DMS153 (cell line): ENCODE results near the gene PDE8A.

Experiments used
- DNase-seq: peaks from one replicate; lab custom pipeline; 2025; lab: John Stamatoyannopoulos, UW

The PDE8A gene

GRCh38 chr15:84981711-84982300 lies at the start of gene PDE8A:
PDE8A (plus strand) TSS chr15:84981856; CDS start chr15:84982163, 307 bp downstream.
- DNase-seq: no peak

GRCh38 chr15:84934942-84935729 lies 46.5 kb upstream of the PDE8A start:
- no peak for DNase-seq

DNA sequence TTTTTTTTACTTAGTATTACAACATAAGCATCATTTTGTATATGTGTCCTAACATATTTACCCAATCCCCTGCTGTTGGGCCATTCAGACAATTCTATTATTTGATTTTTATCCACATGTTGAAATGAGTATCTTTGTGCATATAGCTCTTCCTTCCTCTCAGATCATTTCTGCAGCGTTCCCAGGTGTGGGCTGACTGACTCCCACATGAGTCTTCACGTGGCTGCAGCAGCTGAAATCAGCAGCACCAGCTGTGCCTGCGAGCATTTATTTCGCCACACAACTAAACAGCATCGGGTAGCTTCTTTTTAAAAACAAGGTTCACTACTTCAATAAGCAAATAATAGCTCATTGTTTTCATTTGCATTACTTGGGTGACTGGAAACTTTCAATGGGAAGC lies 44.5 kb upstream of the PDE8A start:
- no peak for DNase-seq

- no peak for DNase-seq
Observed at GRCh38 chr15:84938726-84939125, 42.9 kb upstream of the PDE8A start.

GRCh38 chr15:84940399-84940798 lies 41.3 kb upstream of the PDE8A start:
- DNase-seq: no peak

GRCh38 chr15:84942456-84942855 lies 39.2 kb upstream of the PDE8A start:
- no peak for DNase-seq

GRCh38 chr15:84944311-84944710 lies 37.3 kb upstream of the PDE8A start:
- DNase-seq: no peak

DNA sequence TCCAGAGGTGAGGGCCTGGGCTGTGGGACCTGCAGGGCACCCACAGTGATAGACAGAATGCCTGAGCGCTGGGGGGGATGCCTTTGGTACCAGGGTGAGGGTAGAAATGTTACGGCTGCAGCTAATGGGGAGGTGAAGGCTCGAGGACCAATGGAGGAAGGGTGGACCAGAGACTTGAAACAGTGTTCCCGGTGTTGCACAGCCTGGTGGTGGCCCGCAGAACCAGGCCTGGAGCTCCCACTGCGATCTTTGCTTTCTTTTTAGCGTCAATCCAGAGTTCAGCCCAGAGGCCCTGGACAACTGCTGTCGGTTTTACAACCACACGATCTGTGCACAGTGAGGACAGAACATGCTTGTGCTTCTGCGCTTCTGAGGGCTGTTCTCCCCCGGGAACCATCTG lies 36.8 kb upstream of the PDE8A start:
- DNase-seq: no peak

DNA sequence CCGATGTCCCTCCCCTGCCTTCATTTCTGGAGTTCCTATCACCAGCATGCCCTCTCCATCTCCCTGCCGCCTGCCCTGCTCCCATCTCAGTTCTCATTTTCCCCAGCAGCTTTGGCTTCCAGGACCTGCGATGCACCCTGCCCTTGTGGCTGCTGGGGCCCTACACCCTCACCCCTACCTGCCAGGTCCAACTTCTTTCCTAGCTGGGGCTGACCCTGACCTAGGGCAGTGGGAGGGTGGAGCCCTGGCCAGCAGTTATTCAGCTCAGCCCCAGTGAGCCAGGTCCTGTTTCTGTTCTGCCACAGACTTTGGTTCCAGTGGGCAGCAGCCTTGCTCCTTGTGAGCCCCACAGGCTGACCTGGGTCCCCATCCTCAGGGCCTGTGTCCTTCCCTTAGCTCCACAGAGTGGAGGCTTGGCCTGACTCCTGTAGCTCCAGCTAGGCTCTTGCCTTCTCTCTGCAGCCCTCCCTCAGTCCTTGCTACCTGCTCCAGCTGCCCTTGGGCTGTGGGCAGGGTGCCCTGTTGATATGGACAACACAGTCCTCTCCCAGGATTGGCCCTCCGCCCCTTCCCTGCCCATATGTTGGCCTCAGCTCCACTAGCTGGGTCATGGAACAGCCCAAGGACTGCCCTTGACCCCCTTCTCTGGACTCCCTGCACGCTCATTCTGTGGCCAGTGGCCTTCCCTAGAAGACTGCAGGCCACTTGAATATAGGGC lies 34.7 kb upstream of the PDE8A start:
- DNase-seq: no peak

GRCh38 chr15:84947947-84948830 lies 33.5 kb upstream of the PDE8A start:
- no peak for DNase-seq

- DNase-seq: no peak
Observed at GRCh38 chr15:84949043-84949442, 32.6 kb upstream of the PDE8A start.

DNA sequence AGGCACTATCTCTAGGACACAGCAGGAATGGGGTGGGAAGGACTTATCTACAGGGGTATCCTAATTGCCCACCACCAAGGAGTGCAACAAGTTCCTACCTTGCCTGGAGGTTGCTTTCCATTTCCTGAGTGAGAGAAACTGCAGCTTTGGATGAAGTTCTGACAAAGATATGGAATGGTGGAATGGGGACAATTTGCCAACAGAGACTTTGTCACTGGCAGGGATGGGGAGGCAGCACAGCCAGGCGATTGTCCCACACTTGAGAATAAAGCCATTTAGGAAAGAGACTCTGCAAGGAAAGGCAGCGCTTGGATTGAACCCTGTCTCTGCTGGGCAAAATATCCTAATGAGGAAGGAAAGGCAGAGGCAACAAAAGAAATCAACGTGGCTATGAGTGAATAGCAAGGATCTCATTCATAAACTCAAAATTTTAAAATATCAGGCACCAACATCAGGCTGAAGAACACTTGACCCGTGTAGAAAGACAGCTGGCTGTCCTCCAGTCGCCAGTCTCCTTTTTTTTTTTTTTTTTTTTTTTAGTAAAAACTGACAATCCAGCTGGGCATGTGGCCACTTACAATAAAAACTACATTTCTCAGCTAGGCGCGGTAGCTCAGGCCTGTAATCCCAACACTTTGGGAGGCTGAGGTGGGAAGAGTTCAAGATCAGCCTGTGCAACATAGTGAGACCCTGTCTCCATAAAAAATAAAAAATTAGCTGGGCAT lies 31.6 kb upstream of the PDE8A start:
- DNase-seq: no peak

DNA sequence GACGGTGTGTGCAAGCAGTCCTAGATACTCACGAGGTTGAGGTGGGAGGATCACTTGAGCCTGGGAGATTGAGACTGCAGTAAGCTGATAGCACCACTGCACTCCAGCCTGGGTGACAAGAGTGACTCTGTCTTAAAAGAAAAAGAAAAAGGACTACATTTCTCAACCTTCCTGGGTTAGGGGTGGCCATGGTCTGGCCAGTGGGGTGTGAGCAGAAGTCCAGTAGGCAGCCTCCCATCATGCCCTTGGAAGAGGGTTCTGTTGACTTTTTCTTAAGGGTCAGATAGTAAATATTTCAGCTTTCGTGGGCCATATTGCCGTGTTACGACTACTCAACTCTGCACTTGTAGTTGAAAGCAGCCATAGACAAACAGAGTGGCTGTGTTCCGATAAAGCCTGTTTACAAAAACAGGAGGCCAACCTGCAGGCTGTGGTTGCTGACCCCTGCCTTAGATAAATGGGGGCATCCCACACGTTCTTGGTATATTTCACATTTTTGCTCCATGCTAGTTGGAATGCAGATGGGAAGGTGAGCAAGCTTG lies 31.0 kb upstream of the PDE8A start:
- no peak for DNase-seq

- DNase-seq: no peak
Observed at GRCh38 chr15:84951736-84952135, 29.9 kb upstream of the PDE8A start.

DNA sequence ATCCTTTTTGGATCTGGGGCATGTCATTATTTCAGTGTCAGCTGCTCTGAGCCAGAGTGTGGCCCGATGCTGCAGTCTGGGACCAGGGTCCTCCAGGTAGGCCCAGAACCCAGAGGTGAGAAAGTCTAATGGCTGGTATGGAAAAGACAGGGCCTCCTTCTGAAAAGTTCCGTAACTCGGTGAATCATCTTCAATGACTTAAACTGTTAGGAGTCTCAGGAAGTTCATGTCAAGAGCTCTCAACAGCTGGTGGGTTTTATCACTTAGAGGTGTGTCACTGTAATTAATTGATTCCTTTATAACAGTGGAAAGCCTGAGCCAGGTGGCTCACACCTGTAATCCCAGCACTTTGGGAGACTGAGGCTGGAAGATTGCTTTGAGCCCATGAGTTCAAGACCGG lies 28.5 kb upstream of the PDE8A start:
- DNase-seq: no peak

DNA sequence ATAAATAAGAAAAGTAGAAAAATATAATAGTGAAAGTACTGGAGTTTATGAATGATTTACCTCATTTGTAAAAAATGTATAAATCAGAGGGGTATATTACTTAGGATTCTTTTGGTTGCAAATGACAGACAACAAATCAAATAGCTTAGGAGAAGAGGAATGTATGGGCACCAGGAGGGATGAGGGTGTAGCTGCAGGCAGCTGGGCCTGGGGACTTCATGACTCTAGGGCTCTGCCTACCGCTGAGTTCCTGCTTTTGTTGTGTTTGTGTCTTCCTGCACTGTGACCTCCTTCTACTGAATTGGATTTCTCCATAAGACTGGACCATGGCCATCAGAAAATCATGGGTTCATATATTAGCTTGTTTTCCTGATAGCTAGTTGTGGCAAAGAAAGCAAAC lies 27.9 kb upstream of the PDE8A start:
- no peak for DNase-seq

DNA sequence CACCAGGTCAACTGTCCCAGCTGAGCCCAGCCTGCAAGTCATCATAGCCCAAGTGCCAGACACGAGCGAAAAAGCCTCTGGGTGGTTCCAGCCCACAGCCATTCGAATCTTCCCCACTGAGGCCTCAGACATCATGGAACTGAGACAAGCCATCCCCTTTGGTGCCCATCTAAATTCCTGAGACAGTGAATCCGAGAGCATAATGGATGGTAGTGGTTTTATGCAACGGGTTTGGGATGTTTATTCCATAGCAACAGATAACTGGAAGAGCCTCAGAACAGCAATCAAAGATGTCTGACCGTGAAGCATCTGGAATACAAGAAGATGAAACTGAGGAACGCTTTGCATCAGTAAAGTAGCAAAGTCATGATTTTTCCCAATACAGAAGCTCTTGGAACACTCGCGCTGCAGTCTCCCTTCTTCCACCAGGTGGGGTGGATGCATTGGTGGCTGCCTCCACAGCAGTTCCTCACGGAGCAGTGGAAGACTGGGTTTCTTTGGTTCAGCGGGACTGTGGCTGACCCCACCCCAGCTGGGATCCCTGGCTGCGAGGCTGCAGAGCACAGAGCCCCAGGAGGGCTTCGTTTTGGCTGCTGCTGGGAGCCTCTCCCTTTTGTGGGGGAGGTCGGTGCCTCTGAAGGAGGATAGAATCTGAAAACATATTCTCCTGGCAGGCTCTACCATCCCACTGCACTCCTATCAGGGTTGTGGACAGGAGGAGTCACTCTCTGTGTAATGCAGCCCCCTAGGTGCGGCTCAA lies 26.4 kb upstream of the PDE8A start:
- DNase-seq: no peak

DNA sequence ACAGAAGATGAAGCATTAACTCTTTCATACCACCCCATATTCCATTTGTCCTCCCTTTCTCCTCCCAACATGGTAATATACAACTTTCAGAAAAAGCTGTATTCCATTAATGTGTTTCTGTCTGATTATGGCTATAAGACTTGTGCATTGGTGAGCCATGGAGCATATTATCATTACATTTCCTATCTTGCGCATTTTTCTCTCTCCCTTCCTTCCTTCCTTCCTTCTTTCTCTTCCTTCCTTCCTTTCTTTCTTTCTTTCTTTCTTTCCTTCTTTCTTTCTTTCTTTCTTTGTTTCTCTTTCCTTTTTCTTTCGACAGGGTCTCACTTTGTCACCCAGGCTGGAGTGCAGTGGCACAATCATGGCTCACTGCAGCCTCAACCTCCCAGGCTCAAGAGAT lies 25.5 kb upstream of the PDE8A start:
- no peak for DNase-seq

GRCh38 chr15:84960391-84961113 lies 21.1 kb upstream of the PDE8A start:
- no peak for DNase-seq

- DNase-seq: no peak
Observed at GRCh38 chr15:84961114-84961452, 20.6 kb upstream of the PDE8A start.
